Neutrophil (primary cell): ENCODE results near the gene TMEM254.
"Not testable (repeated sequence)": the region's sequence is repeated elsewhere in the genome, so short reads cannot be mapped to it uniquely, and the experiment has no call there.

ENCODE experiments used
- H3K27ac ChIP-seq: fragments of 200-600 bp; sonication (generic); 2 replicates; pipeline ENCODE4 v1.5.1; 2016; ENCODE audit warnings: mild to moderate bottlenecking, moderate library complexity
- H3K27me3 ChIP-seq: fragments of 200-600 bp; sonication (generic); 2 replicates; pipeline ENCODE4 v1.6.0; 2016; ENCODE audit warnings: mild to moderate bottlenecking
- H3K36me3 ChIP-seq: fragments of 200-600 bp; sonication (generic); 2 replicates; pipeline ENCODE4 v1.5.1; 2017
- H3K4me1 ChIP-seq, 2 experiments: fragments of 200-600 bp in 1 of 2; sonication (generic) in 1 of 2; 1 replicate in 1 of 2; 2 replicates in 1 of 2; pipeline versions ENCODE4 v1.5.1 to v1.6.1; 2013 to 2016; ENCODE audit warnings: low read depth in 1 of 2, low read length in 1 of 2, mild to moderate bottlenecking in 1 of 2, moderate library complexity in 1 of 2; ENCODE audit not compliant: control insufficient read depth in 1 of 2, insufficient read depth in 1 of 2
- H3K4me3 ChIP-seq, 2 experiments: fragments of 200-600 bp in 1 of 2; sonication (generic) in 1 of 2; 1 replicate in 1 of 2; 2 replicates in 1 of 2; pipeline ENCODE4 v1.5.1; 2013 to 2016; ENCODE audit warnings: low read depth in 1 of 2, low read length in 1 of 2, mild to moderate bottlenecking in 1 of 2, moderate library complexity in 1 of 2
- H3K9me3 ChIP-seq: fragments of 200-600 bp; sonication (generic); 2 replicates; pipeline ENCODE4 v1.5.1; 2016
- CTCF ChIP-seq: fragments of 200-600 bp; sonication (generic); IDR thresholded peaks from 2 replicates; pipeline ENCODE4 v1.5.1; 2016; ENCODE audit warnings: antibody characterized with exemption

The TMEM254 gene

GRCh38 chr10:80078448-80079311 lies at the start of gene TMEM254:
Gene TMEM254, plus strand, starts transcription at chr10:80078665. Its CDS starts 35 bp downstream, at chr10:80078700.
- H3K36me3 ChIP-seq, result no peaks in the 10 kb centered on the region
- TF ChIP-seq CTCF, result no peak
- peak within 1 kb of the TSS; percentile 71 for H3K27ac ChIP-seq
- H3K9me3 ChIP-seq, result no peaks in the 10 kb centered on the region
- H3K27me3 ChIP-seq, result no peaks in the 10 kb centered on the region
- H3K4me3 ChIP-seq, result peak within 1 kb of the TSS; percentile 75 to 90
- peaks cover 12 to 13% of the 10 kb centered on the region in 2 experiments for H3K4me1 ChIP-seq

- H3K27ac ChIP-seq, H3K36me3 ChIP-seq, H3K4me3 ChIP-seq, H3K9me3 ChIP-seq, H3K4me1 ChIP-seq, H3K27me3 ChIP-seq: not testable (repeated sequence)
These were observed 49.3 kb upstream of the TMEM254 start for GRCh38 chr10:80029205-80029604.

- H3K36me3 ChIP-seq, H3K27ac ChIP-seq, H3K27me3 ChIP-seq, H3K4me1 ChIP-seq, H3K4me3 ChIP-seq, H3K9me3 ChIP-seq: not testable (repeated sequence)
These were observed 48.6 kb upstream of the TMEM254 start for GRCh38 chr10:80029865-80030264.

- H3K27me3 ChIP-seq, result no peaks in the 10 kb centered on the region
- TF ChIP-seq CTCF, result no peak
- no peaks in the 10 kb centered on the region for H3K9me3 ChIP-seq
- no peaks in the 10 kb centered on the region for H3K4me1 ChIP-seq
- no peak overlapping the region for H3K4me3 ChIP-seq
- H3K36me3 ChIP-seq, result no peaks in the 10 kb centered on the region
- H3K27ac ChIP-seq, result no peak overlapping the region
These were observed 46.0 kb upstream of the TMEM254 start for GRCh38 chr10:80032503-80032902.

GRCh38 chr10:80034766-80035165 lies 43.7 kb upstream of the TMEM254 start:
- H3K36me3 ChIP-seq, H3K9me3 ChIP-seq, H3K27ac ChIP-seq, H3K4me1 ChIP-seq, H3K4me3 ChIP-seq, H3K27me3 ChIP-seq: not testable (repeated sequence)

GRCh38 chr10:80035430-80035829 lies 43.0 kb upstream of the TMEM254 start:
- H3K27ac ChIP-seq, H3K9me3 ChIP-seq, H3K4me1 ChIP-seq, H3K4me3 ChIP-seq, H3K36me3 ChIP-seq, H3K27me3 ChIP-seq: not testable (repeated sequence)

GRCh38 chr10:80036921-80037500 lies 41.5 kb upstream of the TMEM254 start:
- not testable (repeated sequence) for H3K4me3 ChIP-seq, H3K36me3 ChIP-seq, H3K4me1 ChIP-seq, H3K27ac ChIP-seq, H3K9me3 ChIP-seq, H3K27me3 ChIP-seq

- H3K4me3 ChIP-seq, H3K27ac ChIP-seq, H3K9me3 ChIP-seq, H3K36me3 ChIP-seq, H3K4me1 ChIP-seq, H3K27me3 ChIP-seq: not testable (repeated sequence)
These were observed 40.2 kb upstream of the TMEM254 start for GRCh38 chr10:80038226-80038625.
